ENCODE results near the gene HNRNPAB. TPM values are rescaled to one million over a fixed set of nuclear protein-coding genes. Genes with fewer than 3 reads are reported as not detected.

The HNRNPAB gene
- total and polyA plus RNA-seq, 12 donors = 40.7 to 265 (median 117) TPM

DNA sequence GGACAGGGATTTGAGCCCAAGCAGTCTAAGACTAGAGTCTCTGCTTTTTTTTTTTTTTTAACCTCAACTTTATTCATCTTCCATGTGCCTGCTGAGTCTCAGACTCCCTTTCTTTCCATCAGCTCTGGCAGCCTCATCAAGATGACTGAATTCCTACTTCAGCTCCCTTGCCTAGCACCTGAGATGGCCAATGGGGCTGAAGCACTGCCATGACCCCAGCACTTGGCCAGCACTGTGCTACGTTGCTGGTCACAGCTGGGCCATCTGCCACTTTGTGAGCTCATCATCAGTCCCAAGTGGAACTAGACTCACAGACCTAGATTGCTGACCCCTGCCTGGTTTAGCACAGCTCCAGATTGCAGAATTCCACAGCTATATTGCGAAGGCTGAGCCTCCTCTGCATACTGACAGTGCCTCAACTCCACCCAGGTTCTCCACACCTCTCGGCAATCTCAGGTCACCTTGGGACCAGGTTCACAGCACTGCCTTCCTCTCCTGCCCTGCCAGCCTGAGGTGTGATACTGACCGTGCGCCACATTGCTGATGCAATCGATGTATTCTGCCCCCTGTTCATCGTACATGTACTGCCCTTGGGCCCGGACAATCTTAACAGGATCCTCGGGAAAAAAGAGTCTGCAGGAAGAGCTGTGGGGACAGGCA lies 26.7 kb downstream of the HNRNPAB start:
- no peaks in the 10 kb centered on the region for H3K27me3 ChIP-seq
- peaks cover 25 to 34% of the 10 kb centered on the region in 2 donors for H3K4me1 ChIP-seq (replicated peaks in 1 of 2)
- 53 to 69% (median 59%) methylated on average over 5 to 9 of the region's 9 CpGs for whole genome bisulfite sequencing, 4 donors
- peaks cover 0 to 27% of the 10 kb centered on the region in 2 donors for H3K36me3 ChIP-seq (replicated peaks in 1 of 2)
- peak overlapping the region in 4 of 5 donors; percentile 91 to 95 (median 93) for H3K27ac ChIP-seq
- no peaks in the 10 kb centered on the region for H3K9me3 ChIP-seq (replicated peaks in 1 of 3)
- intact Hi-C loops (cut with DNase I) = no loop called here
- TF ChIP-seq POLR2A (IDR thresholded peaks at IDR 0.05) = peak in 1 of 2 donors; percentile 62
- TF ChIP-seq, protein P1, sequence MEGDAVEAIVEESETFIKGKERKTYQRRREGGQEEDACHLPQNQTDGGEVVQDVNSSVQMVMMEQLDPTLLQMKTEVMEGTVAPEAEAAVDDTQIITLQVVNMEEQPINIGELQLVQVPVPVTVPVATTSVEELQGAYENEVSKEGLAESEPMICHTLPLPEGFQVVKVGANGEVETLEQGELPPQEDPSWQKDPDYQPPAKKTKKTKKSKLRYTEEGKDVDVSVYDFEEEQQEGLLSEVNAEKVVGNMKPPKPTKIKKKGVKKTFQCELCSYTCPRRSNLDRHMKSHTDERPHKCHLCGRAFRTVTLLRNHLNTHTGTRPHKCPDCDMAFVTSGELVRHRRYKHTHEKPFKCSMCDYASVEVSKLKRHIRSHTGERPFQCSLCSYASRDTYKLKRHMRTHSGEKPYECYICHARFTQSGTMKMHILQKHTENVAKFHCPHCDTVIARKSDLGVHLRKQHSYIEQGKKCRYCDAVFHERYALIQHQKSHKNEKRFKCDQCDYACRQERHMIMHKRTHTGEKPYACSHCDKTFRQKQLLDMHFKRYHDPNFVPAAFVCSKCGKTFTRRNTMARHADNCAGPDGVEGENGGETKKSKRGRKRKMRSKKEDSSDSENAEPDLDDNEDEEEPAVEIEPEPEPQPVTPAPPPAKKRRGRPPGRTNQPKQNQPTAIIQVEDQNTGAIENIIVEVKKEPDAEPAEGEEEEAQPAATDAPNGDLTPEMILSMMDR (IDR thresholded peaks at IDR 0.05) = no peak
- H3K4me3 ChIP-seq = peak overlapping the region in 2 of 4 donors; percentile 64 to 79
- peak; percentile 68 to 91 (median 87) for DNase-seq

DNA sequence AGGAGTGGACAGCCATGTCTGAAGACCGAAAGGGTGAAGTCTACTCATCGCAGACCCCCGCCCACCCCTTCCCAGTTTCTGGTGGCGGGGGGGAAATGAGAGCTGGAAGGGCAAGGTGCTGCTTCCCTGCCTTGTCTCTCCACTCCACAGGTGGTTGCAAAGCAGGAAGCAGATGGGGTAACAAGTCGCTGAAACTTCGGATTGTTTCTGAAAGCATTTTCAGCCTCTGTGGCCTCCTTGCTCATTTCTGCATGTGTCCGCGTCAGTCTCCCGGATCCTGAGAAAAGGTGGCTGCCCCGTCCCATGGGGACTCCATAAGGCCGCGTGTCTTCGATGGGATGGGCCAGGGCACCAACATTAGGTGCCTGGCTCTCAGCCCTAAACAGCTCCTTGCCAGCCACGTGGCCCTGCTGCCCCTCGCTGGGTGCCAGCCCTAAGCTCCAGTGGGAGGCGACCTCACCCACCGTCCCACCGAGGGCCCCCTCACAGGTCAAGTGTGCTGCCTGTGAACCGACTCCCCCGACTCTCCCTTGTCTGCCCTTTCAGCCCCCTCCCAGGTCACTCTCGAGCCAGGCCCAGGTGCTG lies 27.3 kb downstream of the HNRNPAB start:
- Histone ChIP-seq H3K36me3 (replicated peaks in 1 of 2) (peaks cover 0 to 27% of the 10 kb centered on the region in 2 donors), H3K4me3 (peak overlapping the region; percentile 47 to 79 (median 70)), H3K9me3 (replicated peaks in 1 of 3) (no peaks in the 10 kb centered on the region), H3K27ac (peak overlapping the region; percentile 75 to 95 (median 92)), H3K27me3 (no peaks in the 10 kb centered on the region), H3K4me1 (replicated peaks in 1 of 2) (peaks cover 25 to 41% of the 10 kb centered on the region in 2 donors)
- peak in 1 of 7 donors; percentile 41 for DNase-seq
- intact Hi-C loops (cut with DNase I) = no loop called here
- 23 to 38% (median 27%) methylated on average over 17 to 21 of the region's 21 CpGs for WGBS, 4 donors
- no peak for TF ChIP-seq POLR2A (IDR thresholded peaks at IDR 0.05)
- TF ChIP-seq, protein P1 (IDR thresholded peaks at IDR 0.05) = no peak

DNA sequence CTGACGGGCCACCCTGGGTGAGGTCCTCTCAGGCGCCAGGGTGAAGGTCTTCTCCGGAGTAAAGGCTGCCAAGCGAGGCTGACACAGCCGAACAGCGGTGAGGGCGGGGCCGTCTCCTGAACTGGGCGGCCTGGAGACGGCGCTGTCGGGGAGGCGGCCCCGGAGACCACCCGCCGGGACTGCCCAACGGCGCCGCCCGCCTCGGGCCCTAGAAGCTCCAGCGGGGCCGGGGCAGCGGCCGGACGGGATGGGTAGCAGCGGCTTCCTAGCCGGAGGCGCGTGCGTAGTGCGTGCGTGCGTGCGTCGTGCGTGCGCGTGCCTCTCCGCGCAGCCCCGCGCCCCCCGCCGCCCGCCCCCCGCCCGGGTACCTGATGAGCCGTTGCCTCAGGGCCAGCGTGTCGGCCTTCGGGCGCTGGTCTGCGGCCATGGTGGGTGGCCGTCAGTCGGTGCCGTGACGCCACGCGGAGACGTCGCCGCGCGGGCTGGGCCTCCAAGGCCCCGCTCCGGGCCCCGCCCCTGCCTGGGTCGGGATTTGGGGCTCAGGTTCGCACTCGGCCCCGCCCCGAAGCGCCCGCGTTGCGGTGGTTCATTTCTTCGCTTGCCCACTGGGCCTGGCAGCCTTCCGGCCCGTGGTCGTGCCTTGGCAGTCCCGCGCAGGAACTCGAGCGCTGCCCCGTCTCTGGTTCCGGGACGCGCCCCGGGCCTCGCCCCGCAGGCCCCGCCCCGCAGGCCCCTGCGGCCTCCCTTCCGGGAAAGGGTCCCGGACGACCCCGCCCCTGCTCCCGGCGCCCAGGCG lies 28.0 kb downstream of the HNRNPAB start, which contains the start of gene PHYKPL:
Gene PHYKPL (minus strand): TSS at position 679 of the 796 bp plus-strand sequence. CDS start 252 bp downstream, at position 427.
- peaks cover 0 to 27% of the 10 kb centered on the region in 2 donors for H3K36me3 ChIP-seq (replicated peaks in 1 of 2)
- DNase-seq = peak; percentile 76 to 86 (median 82)
- 1 to 2% (median 1%) methylated on average over 18 to 102 of the region's 102 CpGs for WGBS, 4 donors
- H3K9me3 ChIP-seq (replicated peaks in 1 of 3) = no peaks in the 10 kb centered on the region
- peaks cover 25 to 47% of the 10 kb centered on the region in 2 donors for H3K4me1 ChIP-seq (replicated peaks in 1 of 2)
- peak within 1 kb of the TSS; percentile 47 to 79 (median 70) for H3K4me3 ChIP-seq
- H3K27ac ChIP-seq = peak within 1 kb of the TSS; percentile 75 to 95 (median 92)
- intact Hi-C loops (cut with DNase I) = no loop called here
- TF ChIP-seq POLR2A (IDR thresholded peaks at IDR 0.05) = peak in 1 of 2 donors; percentile 60
- TF ChIP-seq, protein P1 (IDR thresholded peaks at IDR 0.05) = peak in 1 of 6 experiments; percentile 7
- no peaks in the 10 kb centered on the region for H3K27me3 ChIP-seq
